Measurements from ENCODE around the gene TET1.

TET1 gene

DNA sequence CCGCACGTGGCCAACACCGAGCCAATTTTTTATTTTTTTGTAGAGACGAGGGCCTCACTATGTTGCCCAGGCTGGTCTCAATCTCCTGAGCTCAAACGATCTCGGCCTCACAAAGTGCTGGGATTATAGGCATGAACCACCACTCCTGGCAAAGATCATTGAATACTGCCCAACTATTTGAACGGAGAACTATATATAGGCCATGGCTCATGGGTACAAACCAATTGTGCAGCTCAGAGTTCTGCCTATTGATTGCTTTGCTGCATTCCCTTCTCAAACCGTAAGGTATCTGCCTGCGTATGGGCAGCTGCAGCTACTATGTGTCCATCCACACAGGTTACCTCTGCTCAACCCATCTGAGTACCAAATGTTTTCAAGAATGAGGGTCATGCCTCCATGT lies 23.2 kb upstream of the TET1 start:
- TF ChIP-seq, protein P1, sequence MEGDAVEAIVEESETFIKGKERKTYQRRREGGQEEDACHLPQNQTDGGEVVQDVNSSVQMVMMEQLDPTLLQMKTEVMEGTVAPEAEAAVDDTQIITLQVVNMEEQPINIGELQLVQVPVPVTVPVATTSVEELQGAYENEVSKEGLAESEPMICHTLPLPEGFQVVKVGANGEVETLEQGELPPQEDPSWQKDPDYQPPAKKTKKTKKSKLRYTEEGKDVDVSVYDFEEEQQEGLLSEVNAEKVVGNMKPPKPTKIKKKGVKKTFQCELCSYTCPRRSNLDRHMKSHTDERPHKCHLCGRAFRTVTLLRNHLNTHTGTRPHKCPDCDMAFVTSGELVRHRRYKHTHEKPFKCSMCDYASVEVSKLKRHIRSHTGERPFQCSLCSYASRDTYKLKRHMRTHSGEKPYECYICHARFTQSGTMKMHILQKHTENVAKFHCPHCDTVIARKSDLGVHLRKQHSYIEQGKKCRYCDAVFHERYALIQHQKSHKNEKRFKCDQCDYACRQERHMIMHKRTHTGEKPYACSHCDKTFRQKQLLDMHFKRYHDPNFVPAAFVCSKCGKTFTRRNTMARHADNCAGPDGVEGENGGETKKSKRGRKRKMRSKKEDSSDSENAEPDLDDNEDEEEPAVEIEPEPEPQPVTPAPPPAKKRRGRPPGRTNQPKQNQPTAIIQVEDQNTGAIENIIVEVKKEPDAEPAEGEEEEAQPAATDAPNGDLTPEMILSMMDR (IDR thresholded peaks at IDR 0.05): no peak
- H3K36me3 Mint-ChIP-seq (ENCODE audit: low read depth): no peaks in the 10 kb centered on the region
- DNase-seq: no peak
- H3K9me3 Mint-ChIP-seq: no peaks in the 10 kb centered on the region
- H3K4me1 Mint-ChIP-seq: no peaks in the 10 kb centered on the region
- H3K27ac Mint-ChIP-seq: no peak overlapping the region
- no peak overlapping the region for H3K4me3 Mint-ChIP-seq
- no peaks in the 10 kb centered on the region for H3K27me3 Mint-ChIP-seq (ENCODE audit: low read depth, poor library complexity)

DNA sequence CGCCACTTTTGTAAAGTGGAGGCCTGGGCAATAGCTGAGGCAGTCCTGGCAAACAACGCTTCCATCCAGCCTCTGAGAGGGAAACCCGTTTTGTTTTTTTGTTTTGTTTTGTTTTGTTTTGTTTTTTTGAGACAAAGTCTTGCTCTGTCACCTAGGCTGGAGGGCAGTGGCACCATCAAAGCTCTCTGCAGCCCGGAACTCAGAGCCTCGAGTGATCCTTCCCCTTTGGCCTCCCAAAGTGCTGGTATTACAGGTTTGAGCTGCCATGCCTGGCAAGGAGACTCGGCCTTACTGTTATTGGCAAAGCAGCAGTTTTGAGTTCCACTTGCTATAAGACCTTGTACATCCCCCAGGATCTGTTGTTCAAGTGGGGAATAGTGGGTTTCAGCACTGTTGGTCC lies 22.3 kb upstream of the TET1 start:
- Mint-ChIP-seq H3K36me3 (ENCODE audit: low read depth) (no peaks in the 10 kb centered on the region), H3K27ac (no peak overlapping the region), H3K27me3 (ENCODE audit: low read depth, poor library complexity) (no peaks in the 10 kb centered on the region), H3K4me1 (no peaks in the 10 kb centered on the region), H3K9me3 (no peaks in the 10 kb centered on the region), H3K4me3 (no peak overlapping the region)
- no peak for DNase-seq
- TF ChIP-seq, protein P1 (IDR thresholded peaks at IDR 0.05): no peak

DNA sequence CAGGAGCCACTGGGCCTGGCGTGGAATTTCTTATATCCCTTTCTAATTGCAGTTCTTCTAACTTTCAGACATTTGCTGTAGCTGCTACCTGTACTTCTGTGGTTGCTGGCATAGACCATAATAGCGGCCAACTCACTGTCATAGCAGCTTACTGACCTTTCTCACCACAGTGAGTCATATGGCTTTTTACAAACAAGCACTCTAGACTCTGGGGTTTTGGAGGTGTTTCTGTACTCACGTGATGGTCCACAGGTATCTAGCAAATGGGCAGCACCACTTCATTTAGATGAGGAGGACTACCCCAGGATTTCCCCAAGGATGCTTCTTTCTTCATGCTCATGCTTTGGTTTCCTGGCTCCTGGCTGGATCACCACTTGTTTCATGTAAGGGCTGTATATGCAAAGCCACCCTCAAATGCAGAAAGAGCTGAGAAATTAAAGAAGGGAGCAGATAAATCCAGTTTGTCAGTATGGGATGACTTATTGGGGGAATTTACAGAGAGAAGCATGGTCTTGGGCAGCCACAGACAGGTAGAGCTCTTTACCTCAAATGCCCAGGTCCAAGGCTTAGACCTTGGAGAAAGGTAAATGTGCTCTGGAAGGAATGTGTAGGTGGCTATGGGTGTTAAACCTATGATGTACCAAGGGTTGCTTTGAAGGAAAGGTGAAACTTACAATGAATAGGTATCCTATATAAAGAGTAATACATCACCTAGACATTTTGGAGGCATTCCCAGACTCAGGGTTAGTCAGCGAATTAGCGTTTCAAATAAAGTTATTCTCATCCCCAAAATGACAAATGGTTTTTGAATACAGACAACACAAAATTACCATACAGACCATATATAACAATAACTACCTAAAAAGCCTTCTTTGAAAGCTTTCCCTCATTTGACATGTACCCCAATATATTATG lies 16.9 kb upstream of the TET1 start:
- Mint-ChIP-seq H3K27me3 (ENCODE audit: low read depth, poor library complexity) (peaks cover 7% of the 10 kb centered on the region), H3K36me3 (ENCODE audit: low read depth) (no peaks in the 10 kb centered on the region), H3K27ac (no peak overlapping the region), H3K9me3 (no peaks in the 10 kb centered on the region), H3K4me3 (no peak overlapping the region), H3K4me1 (no peaks in the 10 kb centered on the region)
- TF ChIP-seq, protein P1 (IDR thresholded peaks at IDR 0.05): no peak
- DNase-seq: no peak

DNA sequence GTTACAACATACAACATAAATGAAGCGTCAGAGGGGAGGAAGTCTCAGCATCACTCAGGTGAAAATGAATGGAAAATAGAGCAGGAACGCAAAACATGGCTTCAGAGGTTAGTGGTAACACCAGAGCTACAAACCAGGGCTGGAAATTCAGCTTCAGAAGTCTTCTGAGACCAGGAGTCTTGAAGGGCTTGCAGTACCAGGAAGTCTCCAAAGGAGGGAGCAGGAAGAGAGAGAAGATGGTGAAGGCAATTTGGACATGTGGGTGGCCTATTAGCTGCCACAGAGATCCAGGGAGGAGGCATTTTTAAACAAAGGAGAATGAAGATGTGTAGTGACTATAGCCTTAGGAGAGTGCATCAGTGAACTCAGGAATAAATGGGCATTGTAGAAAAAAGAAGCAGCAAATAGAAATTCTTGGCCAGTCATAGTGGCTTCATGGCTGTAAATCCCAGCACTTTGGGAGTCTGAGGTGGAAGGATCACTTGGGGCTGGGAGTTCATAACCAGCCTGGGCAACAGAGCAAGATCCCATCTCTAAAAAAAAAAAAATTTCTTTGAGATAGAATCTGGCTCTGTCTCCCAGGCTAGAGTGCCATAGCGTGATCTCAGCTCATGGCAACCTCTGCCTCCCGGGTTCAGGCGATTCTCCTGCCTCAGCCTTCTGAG lies 9.3 kb upstream of the TET1 start:
- Mint-ChIP-seq H3K9me3 (no peaks in the 10 kb centered on the region), H3K27ac (no peak overlapping the region), H3K27me3 (ENCODE audit: low read depth, poor library complexity) (peaks cover 9% of the 10 kb centered on the region), H3K4me3 (no peak overlapping the region), H3K4me1 (peaks cover 30% of the 10 kb centered on the region), H3K36me3 (ENCODE audit: low read depth) (no peaks in the 10 kb centered on the region)
- DNase-seq: peak; percentile 46
- TF ChIP-seq, protein P1 (IDR thresholded peaks at IDR 0.05): peak; percentile 72

DNA sequence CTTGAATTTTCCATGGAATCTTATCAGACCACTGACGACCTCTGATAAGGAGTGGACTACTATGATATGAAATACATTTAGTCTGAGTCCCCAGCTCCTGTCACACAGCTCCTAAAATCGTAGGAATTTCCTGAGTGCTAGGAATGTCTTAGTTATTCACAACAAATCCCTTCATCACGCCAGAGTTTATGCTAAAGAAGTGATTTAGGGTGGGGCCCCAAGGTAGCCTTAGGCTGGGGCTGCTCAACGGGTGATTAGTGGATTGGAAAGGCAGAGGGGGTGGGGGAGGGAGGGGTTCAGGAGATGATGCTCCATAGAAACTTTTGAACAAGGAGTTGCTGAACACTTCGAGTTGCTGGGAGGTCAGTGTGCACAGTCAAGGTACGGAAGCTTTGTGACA lies 7.0 kb upstream of the TET1 start:
- Mint-ChIP-seq H3K36me3 (ENCODE audit: low read depth) (no peaks in the 10 kb centered on the region), H3K27ac (no peak overlapping the region), H3K27me3 (ENCODE audit: low read depth, poor library complexity) (peaks cover 12% of the 10 kb centered on the region), H3K9me3 (no peaks in the 10 kb centered on the region), H3K4me3 (no peak overlapping the region), H3K4me1 (peaks cover 30% of the 10 kb centered on the region)
- TF ChIP-seq, protein P1 (IDR thresholded peaks at IDR 0.05): no peak
- DNase-seq: no peak
